ENCODE measurements around the gene C1RL.

GRCh38 chr12:7078163-7078562 lies 30.9 kb downstream of the C1RL start:
- TF ChIP-seq CTCF (IDR thresholded peaks at IDR 0.05; ENCODE audit: insufficient read depth, low read length) = no peak
- TF ChIP-seq POLR2AphosphoS5 (IDR thresholded peaks at IDR 0.05; ENCODE audit: low read depth) = no peak
- no peak for TF ChIP-seq REST (IDR thresholded peaks at IDR 0.05; ENCODE audit: insufficient replicate concordance, low read depth)
- TF ChIP-seq SPI1 (IDR thresholded peaks at IDR 0.05; ENCODE audit: borderline replicate concordance, low read depth) = no peak

Measured in HL-60 (cell line).